WERI-Rb-1 (cell line): Measurements from ENCODE around the gene SHISA6.

ENCODE experiments used
- DNase-seq: peaks from one replicate; pipeline ENCODE4 v3.0.0-alpha.2; 2020
- H3K27ac ChIP-seq: fragments of 250-450 bp; sonication (Bioruptor Pico); 2 replicates; pipeline ENCODE4 v1.5.1; 2020; ENCODE audit warnings: mild to moderate bottlenecking, moderate library complexity
- H3K27me3 ChIP-seq: fragments of 250-450 bp; sonication (Bioruptor Pico); 2 replicates; pipeline ENCODE4 v1.5.1; 2021; ENCODE audit warnings: mild to moderate bottlenecking, low read depth, moderate library complexity; ENCODE audit not compliant: insufficient read depth, severe bottlenecking
- H3K36me3 ChIP-seq: fragments of 250-450 bp; sonication (Bioruptor Pico); 2 replicates; pipeline ENCODE4 v1.5.1; 2020; ENCODE audit warnings: mild to moderate bottlenecking, moderate library complexity
- H3K4me3 ChIP-seq: 2 replicates; pipeline ENCODE4 v1.5.1; 2011; ENCODE audit warnings: low read depth, mild to moderate bottlenecking, control low read depth, low read length
- H3K9me3 ChIP-seq: fragments of 250-450 bp; sonication (Bioruptor Pico); 2 replicates; pipeline ENCODE4 v1.5.1; 2021; ENCODE audit warnings: mild to moderate bottlenecking, moderate library complexity; ENCODE audit not compliant: severe bottlenecking
- TF ChIP-seq, protein P1 (sequence below): IDR thresholded peaks from 2 replicates; pipeline ENCODE4 v1.5.1; 2011; ENCODE audit warnings: low read depth, mild to moderate bottlenecking, control low read depth, inconsistent platforms, low read length

The SHISA6 gene

DNA sequence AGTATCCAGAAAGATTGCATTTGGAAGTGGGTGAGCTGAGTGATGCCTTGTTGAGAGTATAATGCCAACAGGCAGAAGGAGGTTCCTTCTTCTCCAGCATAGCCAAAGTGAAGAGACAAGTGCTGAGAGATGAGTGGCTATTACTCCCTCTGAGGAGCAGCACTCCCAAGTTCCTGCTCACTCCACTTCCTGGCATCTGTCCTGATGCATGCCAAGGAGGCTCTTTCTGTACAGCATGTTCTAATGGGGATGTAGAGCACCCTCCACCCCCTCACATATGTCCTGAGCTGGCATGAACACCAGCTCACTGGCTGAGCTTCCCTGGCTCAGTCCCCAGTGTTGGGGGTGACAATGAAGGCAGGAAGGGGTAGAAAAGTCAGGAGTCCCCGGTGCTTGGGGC lies 313.0 kb downstream of the SHISA6 start:
- H3K27me3 ChIP-seq = peaks cover 16% of the 10 kb centered on the region
- H3K9me3 ChIP-seq = no peaks in the 10 kb centered on the region
- no peaks in the 10 kb centered on the region for H3K36me3 ChIP-seq
- DNase-seq = no peak
- no peak overlapping the region for H3K27ac ChIP-seq
- no peak overlapping the region for H3K4me3 ChIP-seq
- TF ChIP-seq, protein P1, sequence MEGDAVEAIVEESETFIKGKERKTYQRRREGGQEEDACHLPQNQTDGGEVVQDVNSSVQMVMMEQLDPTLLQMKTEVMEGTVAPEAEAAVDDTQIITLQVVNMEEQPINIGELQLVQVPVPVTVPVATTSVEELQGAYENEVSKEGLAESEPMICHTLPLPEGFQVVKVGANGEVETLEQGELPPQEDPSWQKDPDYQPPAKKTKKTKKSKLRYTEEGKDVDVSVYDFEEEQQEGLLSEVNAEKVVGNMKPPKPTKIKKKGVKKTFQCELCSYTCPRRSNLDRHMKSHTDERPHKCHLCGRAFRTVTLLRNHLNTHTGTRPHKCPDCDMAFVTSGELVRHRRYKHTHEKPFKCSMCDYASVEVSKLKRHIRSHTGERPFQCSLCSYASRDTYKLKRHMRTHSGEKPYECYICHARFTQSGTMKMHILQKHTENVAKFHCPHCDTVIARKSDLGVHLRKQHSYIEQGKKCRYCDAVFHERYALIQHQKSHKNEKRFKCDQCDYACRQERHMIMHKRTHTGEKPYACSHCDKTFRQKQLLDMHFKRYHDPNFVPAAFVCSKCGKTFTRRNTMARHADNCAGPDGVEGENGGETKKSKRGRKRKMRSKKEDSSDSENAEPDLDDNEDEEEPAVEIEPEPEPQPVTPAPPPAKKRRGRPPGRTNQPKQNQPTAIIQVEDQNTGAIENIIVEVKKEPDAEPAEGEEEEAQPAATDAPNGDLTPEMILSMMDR = no peak

DNA sequence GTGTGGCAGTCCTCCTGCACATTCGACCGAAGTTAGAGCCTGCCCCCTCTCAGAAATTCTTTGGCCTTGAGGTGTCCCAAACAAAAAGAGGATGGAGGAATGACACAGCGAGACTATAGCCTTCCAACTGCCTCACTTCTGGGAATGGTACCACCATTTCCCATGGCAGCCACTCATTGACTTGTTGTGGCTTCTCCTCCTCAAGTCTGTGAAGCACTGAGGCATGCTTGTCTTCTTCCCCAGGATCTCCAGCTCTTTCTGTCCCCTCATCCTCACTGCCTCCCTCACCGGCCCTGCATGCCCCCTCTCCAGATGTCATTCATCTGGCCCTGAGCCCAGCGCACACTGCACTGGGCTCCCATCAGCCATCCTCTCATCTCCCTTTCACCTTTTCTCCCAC lies 313.5 kb downstream of the SHISA6 start:
- Histone ChIP-seq H3K9me3 (no peaks in the 10 kb centered on the region), H3K4me3 (no peak overlapping the region), H3K27ac (no peak overlapping the region), H3K36me3 (no peaks in the 10 kb centered on the region), H3K27me3 (peaks cover 16% of the 10 kb centered on the region)
- no peak for DNase-seq
- TF ChIP-seq, protein P1 = no peak

DNA sequence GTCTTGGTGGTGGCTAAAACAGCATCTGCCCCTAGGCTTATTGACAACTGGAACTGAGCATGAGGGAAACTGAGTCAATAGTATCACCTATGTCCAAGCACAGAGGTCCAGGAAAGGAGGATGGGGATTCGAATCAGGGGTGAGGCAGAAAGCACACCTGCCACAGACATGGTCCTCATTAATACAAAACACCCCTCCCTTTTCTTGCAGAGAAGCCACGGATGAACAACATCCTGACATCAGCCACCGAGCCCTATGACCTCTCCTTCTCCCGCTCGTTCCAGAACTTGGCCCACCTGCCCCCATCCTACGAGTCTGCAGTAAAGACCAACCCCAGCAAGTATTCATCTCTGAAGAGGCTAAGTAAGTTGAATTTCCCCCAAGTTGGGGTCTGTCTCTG lies 314.5 kb downstream of the SHISA6 start:
- Histone ChIP-seq H3K9me3 (no peaks in the 10 kb centered on the region), H3K36me3 (no peaks in the 10 kb centered on the region), H3K27me3 (peaks cover 16% of the 10 kb centered on the region), H3K4me3 (no peak overlapping the region), H3K27ac (no peak overlapping the region)
- no peak for DNase-seq
- TF ChIP-seq, protein P1 = no peak

DNA sequence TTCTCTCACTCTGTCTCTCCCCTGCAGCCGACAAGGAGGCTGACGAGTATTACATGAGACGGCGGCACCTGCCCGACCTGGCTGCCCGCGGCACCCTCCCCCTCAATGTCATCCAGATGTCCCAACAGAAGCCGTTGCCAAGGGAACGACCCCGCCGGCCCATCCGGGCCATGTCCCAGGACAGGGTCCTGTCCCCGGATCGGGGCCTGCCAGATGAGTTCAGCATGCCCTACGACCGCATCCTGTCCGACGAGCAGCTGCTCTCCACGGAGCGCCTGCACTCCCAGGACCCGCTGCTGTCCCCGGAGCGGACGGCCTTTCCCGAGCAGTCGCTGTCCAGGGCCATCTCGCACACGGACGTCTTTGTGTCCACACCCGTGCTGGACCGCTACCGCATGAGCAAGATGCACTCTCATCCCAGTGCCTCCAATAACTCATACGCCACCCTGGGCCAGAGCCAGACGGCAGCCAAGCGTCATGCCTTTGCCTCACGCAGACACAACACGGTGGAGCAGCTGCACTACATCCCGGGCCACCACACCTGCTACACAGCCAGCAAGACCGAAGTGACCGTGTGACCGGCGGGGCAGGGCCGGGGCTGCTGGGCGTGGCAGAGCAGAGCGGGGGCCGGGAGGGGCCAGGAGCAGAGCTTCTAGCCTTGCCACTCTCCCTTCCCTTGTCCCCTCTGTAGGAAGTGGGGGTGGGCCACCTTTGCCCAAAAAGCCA lies 316.9 kb downstream of the SHISA6 start:
- H3K27ac ChIP-seq = no peak overlapping the region
- no peak for DNase-seq
- H3K9me3 ChIP-seq = no peaks in the 10 kb centered on the region
- TF ChIP-seq, protein P1 = no peak
- peaks cover 12% of the 10 kb centered on the region for H3K27me3 ChIP-seq
- H3K36me3 ChIP-seq = no peaks in the 10 kb centered on the region
- no peak overlapping the region for H3K4me3 ChIP-seq

DNA sequence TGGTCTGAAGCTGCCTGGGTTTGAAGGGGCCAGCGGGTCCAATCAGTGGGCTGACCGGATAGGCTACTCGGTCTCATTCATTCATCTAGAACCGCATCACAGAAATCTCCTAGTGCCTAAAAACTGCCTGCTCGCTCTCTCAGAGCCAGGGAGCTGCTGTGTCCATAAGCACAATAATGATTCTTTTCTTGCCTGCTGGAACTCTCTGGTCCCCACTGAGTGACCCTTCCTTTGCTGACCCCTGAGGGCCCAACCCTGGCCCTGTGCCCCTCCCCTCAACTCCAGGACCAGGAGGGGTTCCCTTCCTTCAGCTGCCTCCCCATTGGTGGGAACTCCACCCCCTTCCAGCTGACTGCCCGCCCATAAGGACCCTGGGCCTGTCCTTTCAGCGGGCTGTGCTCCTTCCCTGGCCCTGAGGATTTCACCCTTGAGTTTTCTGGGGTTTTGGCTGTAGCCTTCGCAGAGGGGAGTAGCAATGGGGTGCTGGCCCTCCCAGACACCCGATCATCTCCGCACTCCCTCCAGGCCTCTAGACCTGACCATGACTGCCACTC lies 317.7 kb downstream of the SHISA6 start:
- TF ChIP-seq, protein P1 = no peak
- no peaks in the 10 kb centered on the region for H3K9me3 ChIP-seq
- H3K36me3 ChIP-seq = no peaks in the 10 kb centered on the region
- H3K27me3 ChIP-seq = peaks cover 10% of the 10 kb centered on the region
- H3K4me3 ChIP-seq = no peak overlapping the region
- no peak for DNase-seq
- H3K27ac ChIP-seq = no peak overlapping the region
